Astrocyte (in vitro differentiated cells and primary cell): ENCODE measurements around the gene SLC44A2. TPM values are rescaled to one million over a fixed set of nuclear protein-coding genes. Genes with fewer than 3 reads are reported as not detected.

Experiments used
- DNase-seq: peaks from one replicate; pipeline ENCODE4 v3.0.0-alpha.2; 2010; ENCODE audit warnings: low read depth
- FAIRE-seq: peaks from 2 replicates; lab custom pipeline; 2011; peaks lifted over from hg19 to GRCh38; lab: Jason Lieb, UNC
- H2AFZ ChIP-seq: 2 replicates; pipeline ENCODE4 v1.6.0; 2012; ENCODE audit warnings: low read depth, low read length, inconsistent platforms
- H3K27ac ChIP-seq: 2 replicates; pipeline ENCODE4 v1.5.1; 2011; ENCODE audit warnings: low read depth, low read length, inconsistent platforms
- H3K27me3 ChIP-seq: 2 replicates; pipeline ENCODE4 v1.6.0; 2011; ENCODE audit warnings: low read length, inconsistent platforms; ENCODE audit not compliant: insufficient read depth
- H3K36me3 ChIP-seq: 2 replicates; pipeline ENCODE4 v1.5.1; 2011; ENCODE audit warnings: low read length, inconsistent platforms; ENCODE audit not compliant: insufficient read depth
- H3K4me1 ChIP-seq: 2 replicates; pipeline ENCODE4 v1.5.1; 2011; ENCODE audit warnings: low read length, inconsistent platforms; ENCODE audit not compliant: insufficient read depth
- H3K4me2 ChIP-seq: 2 replicates; pipeline ENCODE4 v1.6.0; 2012; ENCODE audit warnings: low read length, inconsistent platforms
- H3K4me3 ChIP-seq: 2 replicates; pipeline ENCODE4 v1.5.1; 2011; ENCODE audit warnings: low read depth, mild to moderate bottlenecking, low read length, inconsistent platforms; ENCODE audit not compliant: insufficient read depth
- H3K79me2 ChIP-seq: 2 replicates; pipeline ENCODE4 v1.6.0; 2012; ENCODE audit warnings: mild to moderate bottlenecking, low read length, inconsistent platforms; ENCODE audit not compliant: insufficient read depth
- H3K9ac ChIP-seq: 2 replicates; pipeline ENCODE4 v1.6.0; 2012; ENCODE audit warnings: mild to moderate bottlenecking, low read length, inconsistent platforms
- H3K9me3 ChIP-seq: 2 replicates; pipeline ENCODE4 v1.5.1; 2012; ENCODE audit warnings: low read depth, mild to moderate bottlenecking, low read length, inconsistent platforms; ENCODE audit not compliant: insufficient read depth
- H4K20me1 ChIP-seq: 2 replicates; pipeline ENCODE4 v1.6.0; 2012; ENCODE audit warnings: low read length, inconsistent platforms; ENCODE audit not compliant: insufficient read depth
- H3K27ac Mint-ChIP-seq: one replicate; pipeline ENCODE4 v1.8.0; 2021; ENCODE audit warnings: mild to moderate bottlenecking, mixed read lengths; ENCODE audit not compliant: unreplicated experiment
- H3K27me3 Mint-ChIP-seq: one replicate; pipeline ENCODE4 v1.8.0; 2021; ENCODE audit warnings: low read depth, mixed read lengths; ENCODE audit not compliant: unreplicated experiment
- H3K36me3 Mint-ChIP-seq: one replicate; pipeline ENCODE4 v1.8.0; 2021; ENCODE audit warnings: low read depth, mixed read lengths; ENCODE audit not compliant: unreplicated experiment
- H3K4me1 Mint-ChIP-seq: one replicate; pipeline ENCODE4 v1.8.0; 2021; ENCODE audit warnings: low read depth, mixed read lengths; ENCODE audit not compliant: unreplicated experiment
- H3K4me3 Mint-ChIP-seq: one replicate; pipeline ENCODE4 v1.8.0; 2021; ENCODE audit warnings: mild to moderate bottlenecking, moderate library complexity, mixed read lengths; ENCODE audit not compliant: unreplicated experiment
- H3K9me3 Mint-ChIP-seq: one replicate; pipeline ENCODE4 v1.8.0; 2021; ENCODE audit warnings: mild to moderate bottlenecking, mixed read lengths; ENCODE audit not compliant: unreplicated experiment
- CTCF ChIP-seq: IDR thresholded peaks from 2 replicates; pipeline ENCODE4 v1.5.1; 2011; ENCODE audit warnings: low read depth, mild to moderate bottlenecking, inconsistent platforms, low read length, moderate library complexity; ENCODE audit not compliant: insufficient read depth
- EZH2 ChIP-seq: IDR thresholded peaks from 2 replicates; pipeline ENCODE4 v1.6.1; 2012; ENCODE audit warnings: mild to moderate bottlenecking, low read length, inconsistent platforms; ENCODE audit not compliant: insufficient read depth
- total RNA-seq: library from RNA; stranded (reverse); gene quantifications from 2 replicates; pipeline ENCODE4 v1.2.1, GENCODE V29; 2021

The SLC44A2 gene
- total RNA-seq, 1 donor from 2014 or later, result 91.6 TPM

GRCh38 chr19:10692673-10693264, 67.4 kb downstream of the SLC44A2 start:
- H3K27ac Mint-ChIP-seq, result peak overlapping the region; percentile 62
- peaks cover 2% of the 10 kb centered on the region for H3K9me3 Mint-ChIP-seq
- Histone ChIP-seq H3K9ac (no peak overlapping the region), H3K4me3 (no peak overlapping the region), H3K27me3 (no peaks in the 10 kb centered on the region), H4K20me1 (peaks cover 79% of the 10 kb centered on the region), H3K36me3 (peaks cover 23% of the 10 kb centered on the region), H3K27ac (no peak overlapping the region), H2AFZ (no peak overlapping the region), H3K4me1 (peaks cover 3% of the 10 kb centered on the region), H3K9me3 (no peaks in the 10 kb centered on the region), H3K4me2 (no peak overlapping the region), H3K79me2 (peaks cover 25% of the 10 kb centered on the region)
- H3K4me3 Mint-ChIP-seq, result no peak overlapping the region
- no peak for FAIRE-seq
- no peak for TF ChIP-seq CTCF
- TF ChIP-seq EZH2, result no peak
- H3K4me1 Mint-ChIP-seq, result peaks cover 4% of the 10 kb centered on the region
- no peak for DNase-seq
- peaks cover 11% of the 10 kb centered on the region for H3K36me3 Mint-ChIP-seq
- peaks cover 3% of the 10 kb centered on the region for H3K27me3 Mint-ChIP-seq

Other genes starting within 250 kb of the SLC44A2 start
- 76.5 and 82.7 TPM in 2 replicates for gene TYK2, start 245.0 kb upstream of the SLC44A2 start, total RNA-seq
- gene CDC37, start 222.0 kb upstream of the SLC44A2 start, total RNA-seq, result 240 TPM in 2 replicates
- gene PDE4A, start 205.0 kb upstream of the SLC44A2 start, total RNA-seq, result 3.2 and 3.8 TPM in 2 replicates
- 43.6 and 49.4 TPM in 2 replicates for gene KEAP1, start 122.2 kb upstream of the SLC44A2 start, total RNA-seq
- 1.00 and 1.1 TPM in 2 replicates for gene S1PR5, start 108.1 kb upstream of the SLC44A2 start, total RNA-seq
- gene ATG4D, start 81.6 kb upstream of the SLC44A2 start, total RNA-seq, result 23.5 and 24.8 TPM in 2 replicates
- gene KRI1, start 59.5 kb upstream of the SLC44A2 start, total RNA-seq, result 14.1 and 15.9 TPM in 2 replicates
- 5.4 and 6.1 TPM in 2 replicates for gene CDKN2D, start 56.6 kb upstream of the SLC44A2 start, total RNA-seq
- gene AP1M2, start 38.2 kb upstream of the SLC44A2 start, total RNA-seq, result 1.7 and 4.5 TPM in 2 replicates
- gene ILF3, start 28.8 kb downstream of the SLC44A2 start, total RNA-seq, result 228 and 244 TPM in 2 replicates
- 27.3 and 27.5 TPM in 2 replicates for gene QTRT1, start 75.9 kb downstream of the SLC44A2 start, total RNA-seq
- 129 TPM in 2 replicates for gene DNM2, start 92.5 kb downstream of the SLC44A2 start, total RNA-seq
- 27.0 and 29.7 TPM in 2 replicates for gene TMED1, start 210.7 kb downstream of the SLC44A2 start, total RNA-seq
- 0.23 and 0.58 TPM in 2 replicates for gene C19orf38, start 222.9 kb downstream of the SLC44A2 start, total RNA-seq
- gene CARM1, start 246.0 kb downstream of the SLC44A2 start, total RNA-seq, result 62.6 and 62.7 TPM in 2 replicates